AG09309 (cell line): ENCODE measurements around the gene PTPN4.

Experiments
- DNase-seq: peaks from one replicate; pipeline ENCODE4 v3.0.0-alpha.2; 2010; ENCODE audit warnings: low read depth
- H3K4me3 ChIP-seq: 2 replicates; pipeline ENCODE4 v1.5.1; 2011; ENCODE audit warnings: mild to moderate bottlenecking, low read depth, low read length, moderate library complexity; ENCODE audit not compliant: control insufficient read depth
- TF ChIP-seq, protein P1 (sequence below): IDR thresholded peaks from 2 replicates; pipeline ENCODE4 v1.5.1; 2011; ENCODE audit warnings: mild to moderate bottlenecking, low read depth, low read length, inconsistent platforms; ENCODE audit not compliant: insufficient read depth, control insufficient read depth; ENCODE audit errors: missing control alignments

PTPN4 gene, protein sequence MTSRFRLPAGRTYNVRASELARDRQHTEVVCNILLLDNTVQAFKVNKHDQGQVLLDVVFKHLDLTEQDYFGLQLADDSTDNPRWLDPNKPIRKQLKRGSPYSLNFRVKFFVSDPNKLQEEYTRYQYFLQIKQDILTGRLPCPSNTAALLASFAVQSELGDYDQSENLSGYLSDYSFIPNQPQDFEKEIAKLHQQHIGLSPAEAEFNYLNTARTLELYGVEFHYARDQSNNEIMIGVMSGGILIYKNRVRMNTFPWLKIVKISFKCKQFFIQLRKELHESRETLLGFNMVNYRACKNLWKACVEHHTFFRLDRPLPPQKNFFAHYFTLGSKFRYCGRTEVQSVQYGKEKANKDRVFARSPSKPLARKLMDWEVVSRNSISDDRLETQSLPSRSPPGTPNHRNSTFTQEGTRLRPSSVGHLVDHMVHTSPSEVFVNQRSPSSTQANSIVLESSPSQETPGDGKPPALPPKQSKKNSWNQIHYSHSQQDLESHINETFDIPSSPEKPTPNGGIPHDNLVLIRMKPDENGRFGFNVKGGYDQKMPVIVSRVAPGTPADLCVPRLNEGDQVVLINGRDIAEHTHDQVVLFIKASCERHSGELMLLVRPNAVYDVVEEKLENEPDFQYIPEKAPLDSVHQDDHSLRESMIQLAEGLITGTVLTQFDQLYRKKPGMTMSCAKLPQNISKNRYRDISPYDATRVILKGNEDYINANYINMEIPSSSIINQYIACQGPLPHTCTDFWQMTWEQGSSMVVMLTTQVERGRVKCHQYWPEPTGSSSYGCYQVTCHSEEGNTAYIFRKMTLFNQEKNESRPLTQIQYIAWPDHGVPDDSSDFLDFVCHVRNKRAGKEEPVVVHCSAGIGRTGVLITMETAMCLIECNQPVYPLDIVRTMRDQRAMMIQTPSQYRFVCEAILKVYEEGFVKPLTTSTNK

DNA sequence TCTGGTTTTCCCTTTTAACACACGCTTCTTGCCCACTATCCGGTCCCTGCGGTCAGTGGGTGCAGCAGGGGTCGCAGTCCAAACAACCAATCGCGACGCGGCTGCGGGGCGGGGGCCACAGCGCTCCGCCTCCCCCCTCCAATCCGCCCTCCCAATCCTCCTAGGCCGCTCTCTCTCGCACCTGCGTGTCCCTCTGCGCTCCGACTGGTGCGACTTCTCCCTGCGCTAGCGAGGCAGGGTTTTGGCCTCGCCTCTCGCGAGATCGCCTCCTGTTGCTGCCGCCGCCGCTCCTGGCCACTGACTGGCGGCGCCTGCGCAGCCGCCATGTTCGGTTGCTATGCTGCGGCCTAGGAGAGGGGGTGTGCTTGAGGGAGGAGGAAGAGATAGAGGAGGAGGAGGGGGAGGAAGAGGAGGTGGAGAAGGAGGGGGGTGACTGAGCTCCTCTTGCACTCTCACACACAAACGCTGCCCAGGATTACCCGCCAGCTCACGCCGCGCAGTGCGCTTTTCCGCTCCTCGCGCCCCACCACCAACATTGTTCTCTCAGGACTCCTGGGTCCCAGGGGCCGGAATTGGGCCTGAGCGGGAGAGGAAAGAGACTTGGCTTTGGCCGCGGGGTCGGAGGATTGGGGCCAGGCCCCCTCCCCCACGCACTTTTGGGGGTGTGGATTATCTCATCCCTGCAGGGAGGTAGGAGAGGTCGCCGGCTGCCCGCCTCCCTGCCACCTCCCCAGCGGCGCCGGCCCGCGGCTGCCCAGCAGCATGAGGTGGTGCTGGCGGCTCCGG, at the start of gene PTPN4:
Gene PTPN4 (plus strand): TSS at position 472 of the 786 bp plus-strand sequence. CDS start 49,932 bp downstream, outside the sequence.
- TF ChIP-seq, protein P1, sequence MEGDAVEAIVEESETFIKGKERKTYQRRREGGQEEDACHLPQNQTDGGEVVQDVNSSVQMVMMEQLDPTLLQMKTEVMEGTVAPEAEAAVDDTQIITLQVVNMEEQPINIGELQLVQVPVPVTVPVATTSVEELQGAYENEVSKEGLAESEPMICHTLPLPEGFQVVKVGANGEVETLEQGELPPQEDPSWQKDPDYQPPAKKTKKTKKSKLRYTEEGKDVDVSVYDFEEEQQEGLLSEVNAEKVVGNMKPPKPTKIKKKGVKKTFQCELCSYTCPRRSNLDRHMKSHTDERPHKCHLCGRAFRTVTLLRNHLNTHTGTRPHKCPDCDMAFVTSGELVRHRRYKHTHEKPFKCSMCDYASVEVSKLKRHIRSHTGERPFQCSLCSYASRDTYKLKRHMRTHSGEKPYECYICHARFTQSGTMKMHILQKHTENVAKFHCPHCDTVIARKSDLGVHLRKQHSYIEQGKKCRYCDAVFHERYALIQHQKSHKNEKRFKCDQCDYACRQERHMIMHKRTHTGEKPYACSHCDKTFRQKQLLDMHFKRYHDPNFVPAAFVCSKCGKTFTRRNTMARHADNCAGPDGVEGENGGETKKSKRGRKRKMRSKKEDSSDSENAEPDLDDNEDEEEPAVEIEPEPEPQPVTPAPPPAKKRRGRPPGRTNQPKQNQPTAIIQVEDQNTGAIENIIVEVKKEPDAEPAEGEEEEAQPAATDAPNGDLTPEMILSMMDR = no peak
- peak within 1 kb of the TSS; percentile 81 for H3K4me3 ChIP-seq
- DNase-seq = peak; percentile 93

DNA sequence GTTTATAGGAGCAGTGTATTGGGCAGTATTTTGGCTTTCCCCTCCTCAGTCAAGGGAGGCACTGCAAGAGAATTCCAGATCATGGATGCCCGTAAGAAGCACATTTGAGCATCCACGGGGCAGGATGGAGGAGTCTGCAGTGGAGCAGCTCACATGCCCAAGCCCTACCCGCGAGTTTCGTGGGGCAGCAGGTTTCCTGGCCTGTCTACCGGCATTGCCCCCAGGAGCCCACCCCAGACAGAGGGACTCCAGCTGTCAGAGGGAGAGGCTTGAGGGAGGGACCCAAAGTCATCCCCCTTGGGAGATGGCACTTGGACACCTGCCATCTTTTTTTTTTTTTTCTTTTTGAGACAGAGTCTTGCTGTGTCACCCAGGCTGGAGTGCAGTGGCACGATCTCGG, 49.4 kb upstream of the PTPN4 start:
- DNase-seq = no peak
- no peak overlapping the region for H3K4me3 ChIP-seq
- TF ChIP-seq, protein P1 = no peak

DNA sequence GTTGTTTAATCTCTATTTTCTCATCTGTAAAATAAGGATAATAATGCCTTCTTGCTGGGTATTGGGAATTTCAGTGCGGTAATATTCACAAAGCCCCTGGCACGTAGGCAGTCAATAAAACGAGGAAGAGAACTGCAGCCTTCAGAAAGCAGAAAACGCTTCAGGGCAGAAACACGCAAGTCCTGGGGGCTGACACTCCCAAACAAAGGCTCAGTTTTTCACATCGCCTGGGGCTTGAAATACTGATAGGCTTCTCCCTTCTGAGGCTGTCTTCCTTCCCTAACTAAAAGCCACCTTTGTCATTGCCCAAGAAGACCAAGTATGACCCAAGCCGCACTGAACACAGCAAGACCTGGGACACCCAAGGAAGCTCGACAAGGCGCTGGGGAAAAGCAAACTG, 48.4 kb upstream of the PTPN4 start:
- no peak overlapping the region for H3K4me3 ChIP-seq
- TF ChIP-seq, protein P1 = no peak
- no peak for DNase-seq

DNA sequence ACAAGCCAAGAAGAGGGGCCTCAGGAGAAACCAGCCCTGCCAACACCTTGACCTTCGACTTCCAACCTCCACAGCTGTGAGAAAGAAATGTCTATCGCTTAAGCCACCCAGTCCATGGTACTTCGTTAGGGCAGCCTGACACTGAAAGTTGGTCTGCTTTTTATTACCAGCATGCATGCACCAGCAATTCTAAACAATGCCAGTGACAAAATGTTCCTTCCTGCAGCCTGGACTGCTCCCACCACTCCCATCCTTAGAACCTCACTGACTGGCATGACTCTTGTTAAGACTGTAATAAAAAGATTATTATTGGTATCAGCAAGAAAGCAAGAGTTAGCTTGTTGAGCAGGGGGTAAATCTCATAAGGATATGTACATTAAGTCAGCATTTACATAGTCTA, 47.2 kb upstream of the PTPN4 start:
- no peak for DNase-seq

DNA sequence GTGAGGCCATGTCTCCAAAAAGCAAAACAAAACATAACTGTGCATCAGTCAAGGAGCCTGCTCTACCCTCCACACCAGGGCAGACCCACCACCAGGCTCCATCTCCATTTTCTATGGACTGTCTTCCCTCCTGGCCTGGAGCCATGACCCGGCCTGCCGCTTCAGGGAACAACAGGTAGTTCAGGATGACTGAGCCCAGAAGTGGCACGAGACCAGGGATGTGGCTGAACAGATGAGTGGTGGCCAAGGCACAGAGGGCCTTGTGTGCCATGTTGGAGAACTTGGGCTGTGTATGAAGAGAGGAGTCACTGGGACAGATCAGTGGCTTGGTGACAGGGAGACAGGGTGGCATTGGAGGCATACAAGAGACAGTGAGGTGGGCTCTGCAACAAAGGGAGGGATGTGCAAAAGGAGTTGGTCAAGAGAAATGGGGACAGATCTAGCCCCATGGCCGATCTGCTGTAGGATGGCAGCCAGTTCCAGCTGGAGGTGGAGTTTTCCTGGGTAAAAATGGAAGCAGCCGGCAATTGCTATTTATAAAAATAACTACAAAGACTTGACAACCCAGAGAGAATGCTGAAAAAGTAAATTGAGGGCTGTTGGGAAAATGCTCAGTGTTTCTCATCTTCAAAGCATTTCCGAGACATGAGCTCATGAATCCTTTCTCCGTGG, 45.8 kb upstream of the PTPN4 start:
- DNase-seq = no peak
- H3K4me3 ChIP-seq = no peak overlapping the region

More for the DNA sequence above, 47.2 kb upstream of the PTPN4 start:
- H3K4me3 ChIP-seq = no peak overlapping the region
- TF ChIP-seq, protein P1 = no peak

More for the DNA sequence above, 45.8 kb upstream of the PTPN4 start:
- TF ChIP-seq, protein P1 = no peak
